SK-N-SH (cell line): Measurements from ENCODE around the gene DNAH3. TPM values are rescaled to one million over a fixed set of nuclear protein-coding genes. Genes with fewer than 3 reads are reported as not detected.

Experiments
- CTCF ChIA-PET: fragments of 300-600, 350-600 bp; formaldehyde crosslinking; extraction: SDS; loops from one replicate; lab custom pipeline; 2021; lab: Yijun Ruan, JAX
- POLR2A ChIA-PET: fragments of 350-600 bp; sonication (Branson Sonifier 250); formaldehyde crosslinking; extraction: SDS; loops from one replicate; lab custom pipeline; 2020; ENCODE audit warnings: antibody characterized with exemption, inconsistent platforms; lab: Yijun Ruan, JAX
- DNase-seq: peaks from one replicate; pipeline ENCODE4 v3.0.0; 2012
- H2AFZ ChIP-seq: fragments of 200-600 bp; sonication (generic); 2 replicates; pipeline ENCODE4 v1.8.1; 2016; ENCODE audit warnings: antibody characterized with exemption, mild to moderate bottlenecking, low read depth
- H3F3A ChIP-seq: fragments of 200-600 bp; sonication (generic); replicated peaks from 2 replicates; pipeline ENCODE3; 2016; ENCODE audit warnings: antibody characterized with exemption, mild to moderate bottlenecking; ENCODE audit not compliant: insufficient read depth
- H3K27ac ChIP-seq, 2 experiments: fragments of 200-500 bp in 1 of 2; fragments of 200-600 bp in 1 of 2; sonication (Bioruptor generic) in 1 of 2; sonication (generic), shearing (Covaris generic) in 1 of 2; 2 replicates each; pipeline versions ENCODE4 v1.5.1 to v1.6.1; 2014 to 2016; ENCODE audit warnings: low read depth in 2 of 2, inconsistent platforms in 1 of 2, low read length in 1 of 2, mild to moderate bottlenecking in 1 of 2, mixed read lengths in 1 of 2
- H3K27me3 ChIP-seq: fragments of 200-600 bp; sonication (generic), shearing (Covaris generic); 2 replicates; pipeline ENCODE4 v1.6.1; 2016; ENCODE audit warnings: mixed run types; ENCODE audit not compliant: insufficient read depth
- H3K36me3 ChIP-seq, 2 experiments: fragments of 200-500 bp in 1 of 2; fragments of 200-600 bp in 1 of 2; sonication (Bioruptor generic) in 1 of 2; sonication (generic) in 1 of 2; replicated peaks in 1 of 2; 2 replicates each; pipeline versions ENCODE3 to v1.5.1; 2014 to 2016; ENCODE audit warnings: low read length in 1 of 2, mild to moderate bottlenecking in 1 of 2; ENCODE audit not compliant: insufficient read depth in 2 of 2, control insufficient read depth in 1 of 2
- H3K4me1 ChIP-seq, 2 experiments: fragments of 200-500 bp in 1 of 2; fragments of 200-600 bp in 1 of 2; sonication (Bioruptor generic) in 1 of 2; sonication (generic), shearing (Covaris generic) in 1 of 2; 2 replicates each; pipeline versions ENCODE4 v1.5.1 to v1.6.1; 2014 to 2016; ENCODE audit warnings: low read depth in 1 of 2, low read length in 1 of 2, mixed run types in 1 of 2; ENCODE audit not compliant: insufficient read depth in 2 of 2, control insufficient read depth in 1 of 2
- H3K4me2 ChIP-seq: fragments of 200-600 bp; sonication (generic), shearing (Covaris generic); 2 replicates; pipeline ENCODE4 v1.6.1; 2017; ENCODE audit warnings: mixed run types
- H3K4me3 ChIP-seq, 2 experiments: fragments of 200-500 bp in 1 of 2; fragments of 200-600 bp in 1 of 2; sonication (Bioruptor generic) in 1 of 2; sonication (generic), shearing (Covaris generic) in 1 of 2; 2 replicates each; pipeline versions ENCODE4 v1.5.1 to v1.8.1; 2014 to 2016; ENCODE audit warnings: low read depth in 2 of 2, inconsistent platforms in 1 of 2, low read length in 1 of 2, mild to moderate bottlenecking in 1 of 2, mixed read lengths in 1 of 2, moderate library complexity in 1 of 2
- H3K79me2 ChIP-seq: fragments of 200-600 bp; sonication (generic); 2 replicates; pipeline ENCODE4 v1.8.1; 2017; ENCODE audit warnings: mild to moderate bottlenecking; ENCODE audit not compliant: insufficient read depth
- H3K9ac ChIP-seq: fragments of 200-600 bp; sonication (generic); 2 replicates; pipeline ENCODE4 v1.6.1; 2017; ENCODE audit warnings: mixed run types
- H3K9me2 ChIP-seq: fragments of 200-600 bp; sonication (generic); 2 replicates; pipeline ENCODE4 v1.6.1; 2017; ENCODE audit warnings: mixed run types
- H3K9me3 ChIP-seq: fragments of 200-600 bp; sonication (generic); 2 replicates; pipeline ENCODE4 v1.6.1; 2017; ENCODE audit warnings: mixed run types, mild to moderate bottlenecking, moderate library complexity
- H4K20me1 ChIP-seq: fragments of 200-600 bp; sonication (generic); 2 replicates; pipeline ENCODE4 v1.6.1; 2017; ENCODE audit warnings: mild to moderate bottlenecking, mixed run types; ENCODE audit not compliant: insufficient read depth
- EZH2phosphoT487 ChIP-seq: fragments of 200-600 bp; sonication (generic); IDR thresholded peaks from 2 replicates; pipeline ENCODE4 v1.6.1; 2017; ENCODE audit warnings: low read depth, mixed run types, mild to moderate bottlenecking, antibody characterized with exemption, moderate library complexity, borderline replicate concordance
- FOSL2 ChIP-seq: IDR thresholded peaks from 2 replicates; pipeline ENCODE4 v1.4.0; 2012; ENCODE audit warnings: low read depth, mild to moderate bottlenecking, moderate library complexity, borderline replicate concordance
- FOXJ3 ChIP-seq: sonication (generic); formaldehyde crosslinking; IDR thresholded peaks from 2 replicates; pipeline ENCODE4 v1.5.1; 2020; ENCODE audit warnings: mild to moderate bottlenecking, missing genetic modification reagents
- GABPA ChIP-seq: IDR thresholded peaks from 2 replicates; pipeline ENCODE4 v1.4.0; 2012; ENCODE audit warnings: low read depth, mild to moderate bottlenecking
- JUND ChIP-seq: IDR thresholded peaks from 2 replicates; pipeline ENCODE4 v1.4.0; 2012
- MEF2A ChIP-seq: IDR thresholded peaks from 2 replicates; pipeline ENCODE4 v1.4.0; 2012; ENCODE audit warnings: low read depth, borderline replicate concordance
- MXI1 ChIP-seq: IDR thresholded peaks from 2 replicates; pipeline ENCODE4 v1.6.1; 2012; ENCODE audit warnings: mild to moderate bottlenecking, low read depth, low read length, improper control_type of control experiment
- RCOR1 ChIP-seq: fragments of 150-350 bp; IDR thresholded peaks from 2 replicates; pipeline ENCODE4 v1.6.1; 2017; ENCODE audit warnings: antibody characterized with exemption, low read length
- SIN3A ChIP-seq: IDR thresholded peaks from 2 replicates; pipeline ENCODE4 v1.6.1; 2012; ENCODE audit warnings: low read depth, mild to moderate bottlenecking, low read length, moderate library complexity, borderline replicate concordance
- TAF1 ChIP-seq: IDR thresholded peaks from 2 replicates; pipeline ENCODE4 v1.6.1; 2012; ENCODE audit warnings: low read depth, mild to moderate bottlenecking, low read length, moderate library complexity, borderline replicate concordance
- TCF12 ChIP-seq: IDR thresholded peaks from 2 replicates; pipeline ENCODE4 v1.4.0; 2012
- YY1 ChIP-seq: IDR thresholded peaks from 2 replicates; pipeline ENCODE4 v1.4.0; 2012; ENCODE audit warnings: low read depth, mild to moderate bottlenecking
- WGBS: methylation state at CpG from one replicate; pipeline ENCODE4 v1.1.6; 2017; ENCODE audit warnings: low lambda C conversion rate; 5-methylcytosine and 5-hydroxymethylcytosine counted together
- polyA plus RNA-seq, 3 experiments: library from polyadenylated mRNA; depleted of rRNA; stranded (reverse); fragments of >200 nt; gene quantifications; 2 replicates each; pipeline ENCODE4 v1.2.3, GENCODE V29; 2012
- TF ChIP-seq, protein P1 (sequence below): fragments of 200-600 bp; sonication (generic); IDR thresholded peaks from 2 replicates; pipeline ENCODE4 v1.6.1; 2017; ENCODE audit warnings: antibody characterized with exemption, mild to moderate bottlenecking, moderate library complexity
- TF ChIP-seq, protein P2 (sequence below): IDR thresholded peaks from 2 replicates; pipeline ENCODE4 v1.4.0; 2012; ENCODE audit warnings: low read depth

Gene DNAH3
- polyA plus RNA-seq, 1 of the 3 experiments (the other 2 are of a cell fraction): not detected

DNA sequence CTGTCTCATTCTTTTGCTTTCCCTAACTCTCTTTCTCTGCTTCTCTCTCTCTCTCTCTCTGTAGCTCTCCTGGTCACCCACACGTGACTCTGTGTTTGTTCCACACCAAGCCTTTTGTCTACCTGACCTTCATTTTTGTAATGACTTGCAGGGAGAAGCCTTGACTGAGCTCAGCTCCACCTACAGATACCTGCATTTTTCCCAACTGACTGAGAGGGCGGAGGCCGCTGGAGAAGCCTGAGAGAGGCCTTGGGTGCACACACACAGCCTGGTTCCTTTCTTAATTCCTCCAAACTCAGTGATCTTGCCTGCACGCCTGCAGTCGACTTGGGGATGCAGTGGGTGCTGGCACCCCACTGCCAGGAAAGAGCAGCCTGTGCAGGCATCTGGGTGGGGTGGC, 181.3 kb downstream of the DNAH3 start:
- TF ChIP-seq EZH2phosphoT487 (no peak), MXI1 (no peak)
- TF ChIP-seq, protein P1, sequence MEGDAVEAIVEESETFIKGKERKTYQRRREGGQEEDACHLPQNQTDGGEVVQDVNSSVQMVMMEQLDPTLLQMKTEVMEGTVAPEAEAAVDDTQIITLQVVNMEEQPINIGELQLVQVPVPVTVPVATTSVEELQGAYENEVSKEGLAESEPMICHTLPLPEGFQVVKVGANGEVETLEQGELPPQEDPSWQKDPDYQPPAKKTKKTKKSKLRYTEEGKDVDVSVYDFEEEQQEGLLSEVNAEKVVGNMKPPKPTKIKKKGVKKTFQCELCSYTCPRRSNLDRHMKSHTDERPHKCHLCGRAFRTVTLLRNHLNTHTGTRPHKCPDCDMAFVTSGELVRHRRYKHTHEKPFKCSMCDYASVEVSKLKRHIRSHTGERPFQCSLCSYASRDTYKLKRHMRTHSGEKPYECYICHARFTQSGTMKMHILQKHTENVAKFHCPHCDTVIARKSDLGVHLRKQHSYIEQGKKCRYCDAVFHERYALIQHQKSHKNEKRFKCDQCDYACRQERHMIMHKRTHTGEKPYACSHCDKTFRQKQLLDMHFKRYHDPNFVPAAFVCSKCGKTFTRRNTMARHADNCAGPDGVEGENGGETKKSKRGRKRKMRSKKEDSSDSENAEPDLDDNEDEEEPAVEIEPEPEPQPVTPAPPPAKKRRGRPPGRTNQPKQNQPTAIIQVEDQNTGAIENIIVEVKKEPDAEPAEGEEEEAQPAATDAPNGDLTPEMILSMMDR: no peak
- Histone ChIP-seq H3K27ac (no peak overlapping the region), H3K4me2 (no peak overlapping the region), H4K20me1 (no peaks in the 10 kb centered on the region), H3F3A (no peaks in the 10 kb centered on the region), H3K4me1 (no peaks in the 10 kb centered on the region), H3K9me2 (no peaks in the 10 kb centered on the region), H3K9me3 (no peaks in the 10 kb centered on the region), H3K9ac (no peak overlapping the region), H3K36me3 (no peaks in the 10 kb centered on the region), H3K79me2 (no peaks in the 10 kb centered on the region), H3K4me3 (no peak overlapping the region), H2AFZ (no peak overlapping the region), H3K27me3 (no peaks in the 10 kb centered on the region)
- ChIA-PET CTCF (no interaction called here), POLR2A (no interaction called here)
- DNase-seq: no peak
- 61% methylated on average over 5 of the region's 5 CpGs for WGBS

DNA sequence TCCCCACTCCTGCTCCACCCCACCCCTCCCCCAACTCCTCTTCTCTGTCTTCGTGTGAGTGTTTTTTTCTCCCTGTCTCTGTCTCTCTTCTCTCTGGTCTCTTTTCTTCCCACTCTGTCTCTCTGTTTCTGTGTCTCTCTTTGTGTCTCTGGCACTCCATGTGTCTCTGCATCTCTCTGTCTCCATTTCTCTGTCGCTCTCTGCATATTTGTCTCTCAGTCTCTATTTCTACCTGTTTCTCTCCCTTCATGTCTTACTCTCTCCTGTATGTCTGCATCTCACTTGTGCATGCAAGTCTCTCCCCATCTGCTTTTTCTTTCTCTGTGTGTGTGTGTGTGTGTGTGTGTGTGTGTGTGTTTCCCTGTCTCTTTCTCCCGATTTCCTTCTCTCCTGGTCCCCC, 181.9 kb downstream of the DNAH3 start:
- no peaks in the 10 kb centered on the region for H4K20me1 ChIP-seq
- ChIA-PET CTCF (no interaction called here), POLR2A (no interaction called here)
- no peaks in the 10 kb centered on the region for H3K27me3 ChIP-seq
- H3K4me1 ChIP-seq: no peaks in the 10 kb centered on the region
- H3K9me3 ChIP-seq: no peaks in the 10 kb centered on the region
- TF ChIP-seq EZH2phosphoT487: no peak
- TF ChIP-seq MEF2A: no peak
- TF ChIP-seq FOXJ3 (CRISPR knock-in tag): no peak
- no peak for TF ChIP-seq FOSL2
- TF ChIP-seq SIN3A: no peak
- no peak for TF ChIP-seq JUND
- no peak for TF ChIP-seq RCOR1
- TF ChIP-seq TAF1: no peak
- no peak for TF ChIP-seq TCF12
- no peaks in the 10 kb centered on the region for H3F3A ChIP-seq
- no peak overlapping the region for H3K4me3 ChIP-seq
- WGBS: 32% methylated on average over 3 of the region's 3 CpGs
- H3K4me2 ChIP-seq: no peak overlapping the region
- no peaks in the 10 kb centered on the region for H3K79me2 ChIP-seq
- no peak overlapping the region for H2AFZ ChIP-seq
- no peak overlapping the region for H3K9ac ChIP-seq
- no peaks in the 10 kb centered on the region for H3K9me2 ChIP-seq
- DNase-seq: no peak
- H3K27ac ChIP-seq: no peak overlapping the region
- H3K36me3 ChIP-seq: no peaks in the 10 kb centered on the region

DNA sequence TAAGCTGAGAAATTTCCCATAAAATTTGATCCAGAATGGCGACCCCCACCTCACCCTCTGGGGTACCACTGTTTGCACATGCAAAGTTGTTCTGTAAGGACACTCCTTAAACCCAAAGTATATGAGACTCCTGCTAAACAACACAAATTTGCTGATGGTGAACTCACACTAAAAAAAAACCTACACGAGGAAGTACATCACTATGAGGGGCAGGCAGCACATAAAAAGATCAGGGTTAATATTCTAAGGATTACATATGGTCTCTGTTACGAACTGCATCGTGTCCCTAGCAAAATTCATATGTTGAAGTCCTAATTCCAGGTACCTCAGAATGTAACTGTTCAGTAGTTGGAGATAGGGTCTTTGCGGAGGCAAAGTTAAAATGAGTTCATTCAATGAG, 189.7 kb downstream of the DNAH3 start:
- no peaks in the 10 kb centered on the region for H3K79me2 ChIP-seq

More for the DNA sequence above, 189.7 kb downstream of the DNAH3 start:
- Histone ChIP-seq H3K27ac (no peak overlapping the region), H4K20me1 (no peaks in the 10 kb centered on the region), H3K27me3 (no peaks in the 10 kb centered on the region; the same call in 1 of the 2 replicates), H3F3A (no peaks in the 10 kb centered on the region), H3K36me3 (no peaks in the 10 kb centered on the region), H3K9me3 (no peaks in the 10 kb centered on the region), H3K9ac (no peak overlapping the region), H2AFZ (no peak overlapping the region), H3K4me3 (no peak overlapping the region), H3K4me2 (no peak overlapping the region), H3K9me2 (no peaks in the 10 kb centered on the region), H3K4me1 (no peaks in the 10 kb centered on the region)
- ChIA-PET POLR2A (no interaction called here), CTCF (no interaction called here)
- TF ChIP-seq GABPA (no peak), SIN3A (no peak), YY1 (no peak)
- TF ChIP-seq, protein P2, sequence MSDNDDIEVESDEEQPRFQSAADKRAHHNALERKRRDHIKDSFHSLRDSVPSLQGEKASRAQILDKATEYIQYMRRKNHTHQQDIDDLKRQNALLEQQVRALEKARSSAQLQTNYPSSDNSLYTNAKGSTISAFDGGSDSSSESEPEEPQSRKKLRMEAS: no peak
- 36% methylated on average over 5 of the region's 5 CpGs for WGBS
- DNase-seq: no peak
